Caco-2 (cell line): ENCODE measurements around the gene MAP3K7CL. TPM values are rescaled to one million over a fixed set of nuclear protein-coding genes. Genes with fewer than 3 reads are reported as not detected.

ENCODE experiments used
- BruUV-seq: library from RNA; stranded (reverse); fragments of 400-500 nt; replicated peaks from 2 replicates; lab custom pipeline; 2021; lab: Mats Ljungman, UMichigan
- CTCF ChIA-PET: fragments of 300-600 bp; sonication (Branson Sonifier 250); formaldehyde crosslinking; loops from one replicate; lab custom pipeline; 2022; ENCODE audit warnings: antibody characterized with exemption; lab: Charles Lee
- POLR2A ChIA-PET: fragments of 300-600 bp; sonication (Branson Sonifier 250); formaldehyde crosslinking; loops from one replicate; lab custom pipeline; 2022; ENCODE audit warnings: antibody characterized with exemption; lab: Charles Lee
- DNase-seq, 2 experiments: peaks; one replicate each; pipeline versions ENCODE4 v3.0.0 to v3.0.0-alpha.2; 2020 to 2022
- H3K27me3 ChIP-seq: replicated peaks from 2 replicates; pipeline ENCODE4 v1.6.0; 2011; ENCODE audit warnings: low read length; ENCODE audit not compliant: control insufficient read depth, insufficient read depth
- H3K36me3 ChIP-seq: 2 replicates; pipeline ENCODE4 v1.5.1; 2011; ENCODE audit warnings: low read length; ENCODE audit not compliant: control insufficient read depth, insufficient read depth
- H3K4me1 ChIP-seq: fragments of 250-450 bp; sonication (Bioruptor Pico); 2 replicates; pipeline ENCODE4 v1.5.1; 2020; ENCODE audit warnings: mild to moderate bottlenecking
- H3K4me3 ChIP-seq: 2 replicates; pipeline ENCODE4 v1.5.1; 2011; ENCODE audit warnings: low read depth, mild to moderate bottlenecking, control low read depth, low read length
- H3K9me3 ChIP-seq: fragments of 250-450 bp; sonication (Bioruptor Pico); 2 replicates; pipeline ENCODE4 v1.5.1; 2020; ENCODE audit warnings: mild to moderate bottlenecking, moderate library complexity
- H3K27ac Mint-ChIP-seq: one replicate; pipeline ENCODE4 v1.8.0; 2022; ENCODE audit warnings: mixed read lengths; ENCODE audit not compliant: unreplicated experiment
- H3K27me3 Mint-ChIP-seq: one replicate; pipeline ENCODE4 v1.8.0; 2022; ENCODE audit warnings: mixed read lengths; ENCODE audit not compliant: insufficient read depth, unreplicated experiment
- H3K36me3 Mint-ChIP-seq: one replicate; pipeline ENCODE4 v1.8.0; 2022; ENCODE audit warnings: mild to moderate bottlenecking, mixed read lengths; ENCODE audit not compliant: insufficient read depth, unreplicated experiment
- H3K4me1 Mint-ChIP-seq: one replicate; pipeline ENCODE4 v1.8.0; 2022; ENCODE audit warnings: low read depth, mixed read lengths; ENCODE audit not compliant: unreplicated experiment
- H3K4me3 Mint-ChIP-seq: one replicate; pipeline ENCODE4 v1.8.0; 2022; ENCODE audit warnings: mild to moderate bottlenecking, moderate library complexity, mixed read lengths; ENCODE audit not compliant: unreplicated experiment
- H3K9me3 Mint-ChIP-seq: one replicate; pipeline ENCODE4 v1.8.0; 2022; ENCODE audit warnings: mixed read lengths; ENCODE audit not compliant: unreplicated experiment
- CTCF ChIP-seq, 2 experiments: fragments of 200-600 bp in 1 of 2; IDR thresholded peaks; 1 replicate in 1 of 2; 2 replicates in 1 of 2; pipeline versions ENCODE4 v1.5.1 to v1.8.0; 2011 to 2022; ENCODE audit warnings: antibody characterized with exemption in 1 of 2, control low read depth in 1 of 2, inconsistent platforms in 1 of 2, low read depth in 1 of 2, low read length in 1 of 2, mild to moderate bottlenecking in 1 of 2, moderate library complexity in 1 of 2; ENCODE audit not compliant: insufficient read depth in 1 of 2, severe bottlenecking in 1 of 2, unreplicated experiment in 1 of 2
- intact Hi-C: fragments of 100-400 bp; cut with micrococcal nuclease; formaldehyde crosslinking; loops from one replicate; pipeline ENCODE4 v1.10.0; 2022; ENCODE audit not compliant: unreplicated experiment
- total RNA-seq: library from RNA; stranded (reverse); gene quantifications from 2 replicates; pipeline ENCODE4 v1.2.3, GENCODE V29; 2022

MAP3K7CL gene
- total RNA-seq, 1 experiment from 2014 or later, result 8.2 TPM

GRCh38 chr21:29135481-29135880 is 5.0 kb downstream of the MAP3K7CL start:
- Mint-ChIP-seq H3K27ac (no peak overlapping the region), H3K27me3 (no peaks in the 10 kb centered on the region), H3K4me3 (no peak overlapping the region), H3K9me3 (no peaks in the 10 kb centered on the region), H3K36me3 (no peaks in the 10 kb centered on the region), H3K4me1 (no peaks in the 10 kb centered on the region)
- Histone ChIP-seq H3K9me3 (no peaks in the 10 kb centered on the region), H3K36me3 (no peaks in the 10 kb centered on the region), H3K4me1 (no peaks in the 10 kb centered on the region), H3K4me3 (no peak overlapping the region), H3K27me3 (no peaks in the 10 kb centered on the region)
- no peak for TF ChIP-seq CTCF (IDR thresholded peaks at IDR 0.05; ENCODE audit: insufficient read depth in 1 of 2, low read depth in 1 of 2, low read length in 1 of 2, severe bottlenecking in 1 of 2, unreplicated experiment in 1 of 2)
- BruUV-seq, result no TSS peak
- intact Hi-C loops, result no loop called here
- no peak for DNase-seq
- ChIA-PET CTCF (no interaction called here), POLR2A (no interaction called here)

- no peak overlapping the region for H3K27ac Mint-ChIP-seq
- H3K4me3 ChIP-seq, result no peak overlapping the region
Observed at GRCh38 chr21:29136033-29136432, 5.6 kb downstream of the MAP3K7CL start.

GRCh38 chr21:29144736-29145353 is 14.4 kb downstream of the MAP3K7CL start:
- Histone ChIP-seq H3K4me3 (no peak overlapping the region), H3K9me3 (no peaks in the 10 kb centered on the region), H3K27me3 (no peaks in the 10 kb centered on the region), H3K36me3 (no peaks in the 10 kb centered on the region), H3K4me1 (no peaks in the 10 kb centered on the region)
- no TSS peak for BruUV-seq
- Mint-ChIP-seq H3K27me3 (no peaks in the 10 kb centered on the region), H3K4me3 (no peak overlapping the region), H3K9me3 (no peaks in the 10 kb centered on the region), H3K4me1 (no peaks in the 10 kb centered on the region), H3K27ac (no peak overlapping the region), H3K36me3 (no peaks in the 10 kb centered on the region)
- TF ChIP-seq CTCF (IDR thresholded peaks at IDR 0.05; ENCODE audit: insufficient read depth in 1 of 2, low read depth in 1 of 2, low read length in 1 of 2, severe bottlenecking in 1 of 2, unreplicated experiment in 1 of 2), result no peak
- no peak for DNase-seq
- ChIA-PET CTCF (no interaction called here), POLR2A (no interaction called here)
- intact Hi-C loops, result no loop called here

More at GRCh38 chr21:29136033-29136432, 5.6 kb downstream of the MAP3K7CL start:
- Histone ChIP-seq H3K27me3 (no peaks in the 10 kb centered on the region), H3K36me3 (no peaks in the 10 kb centered on the region), H3K4me1 (no peaks in the 10 kb centered on the region), H3K9me3 (no peaks in the 10 kb centered on the region)
- BruUV-seq, result no TSS peak
- TF ChIP-seq CTCF (IDR thresholded peaks at IDR 0.05; ENCODE audit: insufficient read depth in 1 of 2, low read depth in 1 of 2, low read length in 1 of 2, severe bottlenecking in 1 of 2, unreplicated experiment in 1 of 2), result no peak
- Mint-ChIP-seq H3K9me3 (no peaks in the 10 kb centered on the region), H3K27me3 (no peaks in the 10 kb centered on the region), H3K4me3 (no peak overlapping the region), H3K36me3 (no peaks in the 10 kb centered on the region), H3K4me1 (no peaks in the 10 kb centered on the region)
- ChIA-PET POLR2A (no interaction called here), CTCF (no interaction called here)
- intact Hi-C loops, result no loop called here
- DNase-seq, result no peak
